ENCODE results near the gene MYOC.
"Not testable (repeated sequence)": the region's sequence is repeated elsewhere in the genome, so short reads cannot be mapped to it uniquely, and the experiment has no call there.

Gene MYOC

DNA sequence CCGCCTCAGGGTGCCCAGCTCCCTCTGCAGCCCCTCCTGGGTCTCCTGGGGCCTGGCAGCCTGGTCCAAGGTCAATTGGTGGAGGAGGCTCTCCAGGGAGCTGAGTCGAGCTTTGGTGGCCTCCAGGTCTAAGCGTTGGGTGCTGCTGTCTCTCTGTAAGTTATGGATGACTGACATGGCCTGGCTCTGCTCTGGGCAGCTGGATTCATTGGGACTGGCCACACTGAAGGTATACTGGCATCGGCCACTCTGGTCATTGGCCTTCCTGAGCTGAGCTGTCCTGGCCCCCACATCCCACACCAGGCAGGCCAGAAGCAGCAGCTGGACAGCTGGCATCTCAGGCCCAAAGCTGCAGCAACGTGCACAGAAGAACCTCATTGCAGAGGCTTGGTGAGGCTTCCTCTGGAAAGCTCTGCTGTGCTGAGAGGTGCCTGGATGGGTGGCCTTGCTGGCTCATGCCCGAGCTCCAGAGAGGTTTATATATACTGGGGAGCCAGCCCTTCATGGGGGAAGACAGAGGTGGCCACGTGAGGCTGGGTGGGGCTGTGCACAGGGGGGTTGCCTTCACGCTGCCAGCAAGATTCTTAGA is at the start of gene MYOC:
Gene MYOC (minus strand): TSS at position 455 of the 589 bp plus-strand sequence. CDS start 77 bp downstream, at position 378.
- no peak for DNase-seq (ENCODE audit: low read depth in 3 of 3)

DNA sequence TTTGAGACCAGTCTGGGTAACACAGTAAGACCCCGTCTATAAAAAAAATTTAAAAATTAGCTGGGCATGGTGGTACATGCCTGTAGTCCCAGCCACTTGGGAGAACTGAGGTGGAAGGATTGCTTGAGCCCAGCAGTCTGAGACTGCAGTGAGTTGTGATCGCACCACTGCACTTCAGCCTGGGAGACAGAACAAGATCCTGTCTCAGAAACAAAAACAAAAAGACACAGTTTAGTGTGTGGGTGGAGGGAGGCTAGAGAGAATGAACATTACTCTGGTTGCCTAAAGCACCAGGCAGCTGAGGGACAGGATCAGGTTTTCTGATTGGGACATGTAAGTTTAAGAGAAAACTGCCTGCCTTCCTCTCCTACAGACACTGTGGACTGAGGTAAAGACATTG is 47.0 kb upstream of the MYOC start:
- DNase-seq (ENCODE audit: low read depth in 3 of 3): no peak

DNA sequence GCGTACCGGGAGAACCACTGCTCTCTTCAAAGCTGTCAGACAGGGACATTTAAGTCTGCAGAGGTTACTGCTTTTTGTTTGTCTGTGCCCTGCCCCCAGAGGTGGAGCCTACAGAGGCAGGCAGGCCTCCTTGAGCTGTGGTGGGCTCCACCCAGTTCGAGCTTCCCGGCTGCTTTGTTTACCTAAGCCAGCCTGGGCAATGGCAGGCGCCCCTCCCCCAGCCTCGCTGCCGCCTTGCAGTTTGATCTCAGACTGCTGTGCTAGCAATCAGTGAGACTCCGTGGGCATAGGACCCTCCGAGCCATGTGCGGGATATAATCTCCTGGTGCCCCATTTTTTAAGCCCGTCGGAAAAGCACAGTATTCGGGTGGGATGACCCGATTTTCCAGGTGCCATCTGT is 43.3 kb upstream of the MYOC start:
- not testable (repeated sequence) for DNase-seq (ENCODE audit: low read depth in 3 of 3)

DNA sequence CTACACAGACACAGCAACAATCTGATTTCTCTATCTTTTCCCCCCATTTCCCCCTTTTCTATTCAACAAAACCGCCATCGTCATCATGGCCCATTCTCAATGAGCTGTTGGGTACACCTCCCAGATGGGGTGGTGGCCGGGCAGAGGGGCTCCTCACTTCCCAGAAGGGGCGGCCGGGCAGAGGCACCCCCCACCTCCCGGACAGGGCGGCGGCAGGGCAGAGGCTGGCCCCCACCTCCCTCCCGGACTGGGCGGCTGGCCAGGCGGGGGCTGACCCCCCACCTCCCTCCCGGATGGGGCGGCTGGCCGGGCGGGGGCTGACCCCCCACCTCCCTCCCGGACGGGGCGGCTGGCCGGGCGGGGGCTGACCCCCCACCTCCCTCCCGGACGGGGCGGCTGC is 41.1 kb upstream of the MYOC start:
- not testable (repeated sequence) for DNase-seq (ENCODE audit: low read depth in 3 of 3)

DNA sequence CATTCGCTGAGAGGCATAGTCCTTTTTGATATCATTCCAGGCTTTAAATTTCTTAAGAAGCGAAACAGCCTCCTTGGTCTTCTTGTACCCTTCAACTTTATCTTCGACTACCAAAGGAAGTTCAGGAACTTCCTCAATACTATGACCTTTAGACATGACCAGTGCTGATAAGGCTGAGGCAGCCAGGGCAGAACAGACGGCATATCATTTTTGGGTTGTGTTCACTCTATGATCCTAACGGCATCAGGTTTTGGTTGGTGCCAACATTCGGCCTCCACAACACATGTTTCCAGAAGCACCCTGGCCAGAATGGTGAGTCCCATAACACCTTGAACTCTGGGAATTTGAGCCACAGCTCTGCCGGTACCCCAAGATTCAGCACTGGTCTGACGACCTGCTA is 31.4 kb upstream of the MYOC start:
- no peak for DNase-seq (ENCODE audit: low read depth in 3 of 3)

DNA sequence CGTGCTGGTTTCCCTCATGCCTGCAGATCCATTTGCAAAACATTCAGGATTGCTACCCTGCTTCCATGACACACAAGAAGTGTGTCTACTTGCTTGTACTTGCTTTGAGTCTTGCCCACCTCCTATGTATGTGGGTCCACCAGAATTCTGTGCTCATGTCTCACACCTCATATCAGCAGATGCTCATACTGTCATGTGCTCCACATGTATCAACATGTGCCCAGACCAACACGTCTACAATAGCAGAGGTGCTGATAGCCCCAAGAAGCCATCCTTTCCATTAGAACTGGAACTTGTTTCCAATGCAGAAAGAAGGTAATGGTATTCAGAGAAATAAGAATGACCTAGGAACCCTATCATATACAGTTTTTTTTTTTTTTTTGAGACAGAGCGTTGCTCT is 27.9 kb upstream of the MYOC start:
- DNase-seq (ENCODE audit: low read depth in 3 of 3): no peak

DNA sequence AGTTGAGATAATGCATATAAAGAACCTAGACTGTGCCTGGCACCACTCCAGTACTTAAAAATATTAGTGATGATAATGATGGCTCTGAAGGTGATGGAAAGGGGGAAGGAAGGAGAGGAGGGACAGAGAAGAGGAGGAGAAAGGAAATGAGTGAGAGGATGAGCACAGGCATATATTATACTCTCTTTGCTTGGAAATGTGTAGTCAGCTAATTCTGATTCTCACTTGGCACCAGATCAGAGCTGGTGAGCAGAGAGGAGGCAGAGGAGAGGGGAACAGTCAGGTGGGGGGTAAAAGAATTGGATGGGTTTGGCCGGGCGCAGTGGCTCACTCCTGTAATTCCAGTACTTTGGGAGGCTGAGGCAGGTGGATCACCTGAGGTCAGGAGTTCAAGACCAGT is 24.3 kb upstream of the MYOC start:
- DNase-seq (ENCODE audit: low read depth in 3 of 3): no peak

DNA sequence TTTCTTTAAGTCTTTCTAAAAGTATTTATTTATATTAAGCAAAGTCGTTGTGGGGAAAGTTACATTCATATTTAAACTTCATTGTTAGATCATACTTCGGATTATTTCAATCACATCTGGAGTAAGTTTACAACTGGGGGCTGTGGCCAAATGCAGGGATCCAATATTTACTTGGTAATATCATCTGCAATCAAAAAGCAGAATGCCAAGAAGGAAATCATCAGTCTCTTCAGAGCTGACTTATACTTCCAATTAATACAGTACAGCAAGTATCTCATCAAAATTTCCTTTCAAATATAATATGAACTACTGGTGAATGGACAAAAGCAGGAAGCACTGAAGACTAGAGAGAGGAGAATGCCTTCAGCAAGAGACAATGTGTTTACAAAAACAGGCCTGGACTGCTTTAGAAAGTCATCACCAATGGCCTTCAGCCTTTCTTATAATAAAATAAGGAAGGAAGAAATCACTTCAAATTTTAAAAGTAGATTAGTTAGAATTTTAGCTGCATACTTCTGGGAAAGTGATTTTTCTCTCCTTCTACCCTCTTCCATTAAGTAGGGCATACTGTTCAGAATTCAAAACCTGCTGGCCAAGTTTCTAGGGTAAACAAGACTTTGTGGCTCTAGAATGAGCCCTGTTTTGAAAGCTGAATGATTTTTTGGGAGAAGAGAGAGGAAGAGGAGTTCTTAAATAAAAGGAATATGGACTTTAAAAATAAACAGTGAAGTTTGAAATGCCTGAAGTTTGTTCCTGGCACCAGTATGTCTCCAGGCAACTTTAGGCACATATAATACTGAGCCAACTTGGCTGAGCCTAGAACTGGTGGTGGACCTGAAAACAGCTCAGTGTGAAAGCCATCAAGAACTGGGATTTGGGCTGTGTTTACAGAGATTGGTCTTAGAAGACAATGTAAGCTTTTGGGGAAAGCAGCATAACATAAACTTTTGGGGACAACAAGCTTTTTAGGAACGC is 22.2 kb upstream of the MYOC start:
- no peak for DNase-seq (ENCODE audit: low read depth in 3 of 3)

DNA sequence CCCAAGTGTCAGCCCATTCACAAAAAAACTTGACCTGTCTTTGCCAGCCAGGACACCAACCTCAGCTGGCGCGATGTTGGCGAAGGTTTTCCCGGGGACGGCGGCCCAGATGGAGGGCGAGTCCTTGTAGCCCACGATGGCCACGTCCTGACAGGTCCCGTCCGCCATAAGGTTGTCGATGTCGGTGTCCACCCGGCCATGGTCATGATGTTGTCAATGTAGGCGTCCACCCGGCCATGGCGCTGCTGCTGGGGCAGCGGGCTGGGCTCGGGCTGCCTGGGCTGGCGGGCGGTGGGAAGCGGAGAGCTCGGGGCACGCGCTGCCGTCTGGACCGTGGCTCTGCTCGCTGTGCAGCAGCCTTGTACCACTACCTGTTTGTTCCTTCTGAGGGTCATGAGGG is 18.3 kb upstream of the MYOC start:
- DNase-seq (ENCODE audit: low read depth in 3 of 3): no peak

DNA sequence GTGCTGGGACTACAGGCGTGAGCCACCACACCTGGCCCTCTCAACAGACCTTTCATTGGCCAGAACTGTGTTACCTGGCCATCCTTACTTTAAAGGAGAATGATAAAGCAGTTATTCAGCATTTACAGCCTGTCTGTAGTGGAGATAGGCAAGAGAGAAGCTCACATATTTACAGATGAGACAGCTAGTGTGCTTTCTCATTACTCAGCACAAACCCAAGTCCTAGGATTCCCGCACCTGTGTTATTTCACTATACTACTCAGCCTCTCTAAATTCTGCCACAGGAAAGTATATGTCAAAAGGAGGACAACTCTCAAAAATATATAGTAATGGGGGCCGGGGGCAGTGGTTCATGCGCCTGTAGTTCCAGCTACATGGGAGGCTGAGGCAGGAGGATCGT is 15.9 kb upstream of the MYOC start:
- no peak for DNase-seq (ENCODE audit: low read depth in 3 of 3)

DNA sequence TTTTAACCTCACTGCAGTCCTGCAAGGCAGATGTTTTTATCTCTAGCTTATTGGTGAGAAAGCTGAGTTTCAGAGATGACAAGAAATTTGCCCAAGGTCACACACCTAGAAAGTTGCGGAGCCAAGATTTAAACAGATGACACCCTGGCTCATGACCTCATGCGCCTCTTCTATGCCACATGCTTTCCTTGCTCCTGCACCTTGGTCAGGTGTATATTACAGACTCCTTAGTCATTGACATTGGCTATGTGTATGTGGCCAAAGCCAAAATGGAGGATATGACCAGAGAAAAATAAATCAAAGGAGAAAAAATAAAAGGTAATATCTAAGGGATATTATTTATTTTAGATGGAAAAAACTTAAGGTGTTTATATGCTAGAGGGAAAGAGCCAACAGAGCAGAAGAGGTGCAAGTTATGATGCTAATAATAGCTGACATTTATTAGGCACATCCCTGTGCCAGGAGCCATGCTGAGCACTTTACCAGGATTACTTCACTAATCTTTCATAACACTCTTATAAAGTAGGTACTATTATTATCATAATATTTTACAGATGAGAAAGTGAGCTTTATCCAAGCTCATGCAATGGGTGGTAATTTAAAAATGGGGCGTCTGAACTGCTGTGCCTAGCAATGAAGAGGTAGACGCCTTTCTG is 13.8 kb upstream of the MYOC start:
- no peak for DNase-seq (ENCODE audit: low read depth in 3 of 3)

DNA sequence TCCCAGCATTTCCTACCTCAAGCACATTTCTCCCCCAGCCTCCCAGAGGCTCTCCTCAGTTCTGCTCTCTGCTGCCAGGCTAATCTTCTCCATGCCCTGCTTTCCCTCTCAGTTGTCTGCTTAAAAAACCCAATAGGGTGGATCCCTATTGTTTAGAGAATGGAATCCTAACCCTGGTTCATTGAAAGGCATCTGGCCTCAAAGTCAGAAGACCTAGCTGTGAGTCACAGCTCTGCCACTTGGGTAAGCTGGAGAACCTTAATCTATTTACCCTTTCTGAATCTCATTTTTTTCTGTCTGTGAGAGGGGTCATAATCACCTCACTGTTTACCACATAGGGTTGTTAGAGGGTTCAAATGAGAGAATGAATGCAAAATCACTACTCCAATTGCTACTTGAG is 12.5 kb upstream of the MYOC start:
- no peak for DNase-seq (ENCODE audit: low read depth in 3 of 3)

DNA sequence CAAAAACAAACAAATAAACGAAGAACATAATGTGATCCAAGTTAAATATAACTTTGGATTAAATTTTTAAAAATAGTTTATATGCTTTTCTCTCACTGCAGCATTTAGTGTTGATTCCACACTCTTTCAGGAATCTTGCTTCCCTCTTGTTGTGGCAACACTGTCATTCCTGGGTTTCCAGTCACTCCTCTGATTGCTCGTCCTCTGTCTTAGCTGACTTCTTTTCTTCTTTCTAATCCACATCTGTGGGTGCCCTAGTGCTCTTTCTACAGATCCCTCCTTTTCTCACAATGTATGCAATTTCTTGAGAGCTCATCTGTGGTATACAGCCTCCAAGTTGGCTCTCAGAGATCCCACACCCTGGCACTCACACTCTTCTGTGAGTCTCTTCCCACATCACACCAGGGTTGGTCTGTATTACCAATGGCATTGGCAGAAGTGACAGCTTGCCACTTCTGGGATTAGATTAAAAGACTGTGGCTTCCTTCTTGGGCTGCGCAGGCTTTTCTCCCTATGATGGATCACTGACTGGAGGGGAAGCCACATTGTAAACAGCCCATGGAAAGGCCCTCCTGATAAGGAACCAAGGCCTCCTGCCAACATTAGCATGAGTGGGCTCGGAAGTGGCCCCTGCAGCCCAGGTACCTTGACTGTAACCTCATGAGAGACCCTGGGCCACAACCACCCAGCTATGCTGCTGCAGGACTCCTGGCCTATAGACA is 11.5 kb upstream of the MYOC start:
- DNase-seq (ENCODE audit: low read depth in 3 of 3): no peak

DNA sequence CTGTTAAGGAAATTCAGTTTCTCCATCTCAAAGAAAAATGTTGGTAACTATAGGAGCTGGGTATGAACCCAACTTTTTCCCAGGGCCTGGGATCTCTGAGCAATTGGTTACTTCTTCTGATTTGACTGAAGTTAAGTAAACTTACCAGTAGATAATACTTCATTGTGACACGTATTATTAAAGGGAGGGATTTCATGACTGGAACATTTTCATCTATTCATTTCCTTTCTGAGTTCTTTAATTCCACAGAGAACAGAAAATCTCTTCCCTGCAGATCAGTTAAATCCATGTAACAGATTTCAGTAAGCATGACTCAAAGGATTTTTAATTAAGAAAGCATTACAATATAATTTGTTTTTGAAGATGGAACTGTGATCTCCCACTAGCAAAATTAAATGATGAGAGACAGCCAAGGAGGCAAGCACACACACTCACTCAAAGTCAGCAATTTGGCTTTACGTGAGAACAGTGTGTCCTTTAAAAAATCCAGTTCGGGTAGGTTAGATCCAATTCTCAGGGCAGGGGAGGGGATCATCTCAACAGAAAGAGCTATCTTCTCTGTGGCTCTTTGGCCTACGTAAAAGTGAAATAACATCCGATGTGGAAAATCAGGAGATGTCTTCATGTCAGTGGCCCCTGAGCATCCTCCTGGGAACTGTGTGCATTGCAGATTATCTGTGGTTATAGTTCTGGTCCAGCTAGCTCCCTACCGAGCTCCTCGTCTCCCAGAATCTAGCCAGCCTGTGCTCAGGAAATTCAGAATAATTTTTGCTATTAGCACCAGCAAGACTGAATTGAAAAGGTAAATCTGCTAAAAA is 10.8 kb upstream of the MYOC start:
- DNase-seq (ENCODE audit: low read depth in 3 of 3): no peak

DNA sequence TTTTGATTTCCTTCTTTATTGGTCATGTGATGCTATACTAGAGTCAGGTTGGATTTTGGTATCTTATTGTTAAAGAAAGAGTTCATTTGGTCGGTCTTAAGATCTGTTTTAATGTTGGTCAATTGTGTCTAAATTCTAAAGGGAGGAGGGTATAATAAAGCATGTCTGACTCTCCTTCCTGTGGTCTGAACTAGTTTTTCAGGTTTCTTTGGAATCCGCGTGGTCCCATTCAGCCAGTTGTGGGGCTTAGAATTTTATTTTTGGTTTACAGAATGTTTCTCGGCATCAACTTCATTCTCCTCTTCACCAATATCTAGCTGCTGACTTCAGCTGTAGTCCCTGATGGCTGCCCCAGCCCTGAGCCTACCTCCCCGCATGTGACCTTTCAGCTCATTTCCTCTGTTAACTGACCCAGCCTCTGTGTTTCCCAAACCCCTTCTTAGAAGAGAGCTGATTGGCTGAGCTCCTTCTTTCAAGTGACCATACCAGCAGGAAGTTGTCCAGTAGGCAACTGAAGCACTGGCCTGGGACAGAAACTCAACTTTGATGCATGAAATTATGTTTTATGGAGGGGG is 8.7 kb upstream of the MYOC start:
- DNase-seq (ENCODE audit: low read depth in 3 of 3): no peak

DNA sequence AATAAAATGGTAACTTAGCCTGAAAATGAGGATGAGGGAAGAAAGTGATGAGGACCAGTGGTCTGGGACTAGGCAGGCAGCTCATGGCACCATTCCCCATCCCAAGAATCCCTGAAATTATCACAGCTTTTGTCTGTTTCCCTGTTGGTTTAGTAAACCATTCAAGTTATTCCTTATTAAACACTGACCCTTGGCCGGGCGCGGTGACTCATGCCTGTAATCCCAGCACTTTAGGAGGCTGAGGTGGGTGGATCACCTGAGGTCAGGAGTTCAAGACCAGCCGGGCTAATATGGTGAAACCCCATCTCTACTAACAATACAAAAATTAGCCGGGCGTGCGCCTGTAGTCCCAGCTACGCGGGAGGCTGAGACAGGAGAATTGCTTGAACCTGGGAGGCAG is 3.7 kb upstream of the MYOC start:
- not testable (repeated sequence) for DNase-seq (ENCODE audit: low read depth in 3 of 3)

DNA sequence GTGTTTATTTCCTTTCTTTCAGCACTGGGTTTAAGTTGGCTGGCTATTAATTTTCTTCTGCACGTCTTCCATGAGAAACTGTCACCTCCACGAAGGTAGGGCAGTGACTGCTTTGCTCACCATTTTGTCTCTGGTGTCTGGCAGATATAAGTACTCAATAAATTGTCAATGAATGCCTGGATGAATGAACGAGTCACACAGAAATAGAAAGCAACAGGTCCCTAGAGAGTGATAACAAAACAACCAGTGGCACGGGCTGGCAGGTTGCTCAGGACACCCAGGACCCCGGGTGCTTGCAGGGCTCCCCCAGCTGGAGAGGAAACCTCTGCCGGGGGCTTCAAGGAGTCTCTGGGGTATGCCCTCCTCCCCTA is 3.2 kb upstream of the MYOC start:
- DNase-seq (ENCODE audit: low read depth in 3 of 3): no peak

DNA sequence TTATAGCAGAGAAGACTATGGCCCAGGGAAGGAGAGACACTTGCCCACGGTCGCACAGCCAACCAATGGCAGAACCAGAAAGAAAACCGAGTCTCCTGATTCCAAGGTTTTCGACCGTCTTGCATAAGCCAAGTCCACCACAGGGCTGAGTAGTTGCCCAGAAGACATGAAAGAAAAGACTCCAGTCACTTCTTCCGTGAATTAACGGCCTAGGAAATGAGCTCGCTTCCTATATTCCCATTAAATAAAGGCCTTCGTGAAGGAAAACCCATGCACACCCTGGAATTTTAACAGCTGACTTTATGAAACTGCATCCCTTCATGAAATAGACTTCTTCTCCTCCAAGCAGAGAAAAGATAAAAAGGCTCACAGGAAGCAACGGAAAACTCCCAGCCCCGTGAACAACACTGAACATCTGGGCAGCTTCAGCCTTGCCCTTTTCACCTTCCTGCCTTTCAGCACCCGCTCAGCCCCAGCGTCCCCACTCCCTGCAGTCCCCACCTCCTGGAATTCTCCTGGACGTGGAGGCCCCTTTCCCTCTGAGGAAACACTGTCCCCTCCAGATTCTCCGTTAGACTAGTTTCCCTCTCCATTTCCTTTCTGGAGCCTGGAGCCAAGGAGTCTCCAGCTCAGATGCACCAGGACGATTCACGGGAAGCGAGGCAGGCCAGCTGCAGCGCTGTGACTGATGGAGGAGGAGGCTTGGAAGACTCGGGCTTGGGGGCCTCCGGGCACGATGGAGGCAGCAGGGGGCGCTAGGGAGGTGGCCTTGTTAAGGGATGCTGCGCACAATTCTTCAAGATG is 2.7 kb upstream of the MYOC start:
- peak; percentile 35 to 78 (median 52) for DNase-seq (ENCODE audit: low read depth in 3 of 3)

DNA sequence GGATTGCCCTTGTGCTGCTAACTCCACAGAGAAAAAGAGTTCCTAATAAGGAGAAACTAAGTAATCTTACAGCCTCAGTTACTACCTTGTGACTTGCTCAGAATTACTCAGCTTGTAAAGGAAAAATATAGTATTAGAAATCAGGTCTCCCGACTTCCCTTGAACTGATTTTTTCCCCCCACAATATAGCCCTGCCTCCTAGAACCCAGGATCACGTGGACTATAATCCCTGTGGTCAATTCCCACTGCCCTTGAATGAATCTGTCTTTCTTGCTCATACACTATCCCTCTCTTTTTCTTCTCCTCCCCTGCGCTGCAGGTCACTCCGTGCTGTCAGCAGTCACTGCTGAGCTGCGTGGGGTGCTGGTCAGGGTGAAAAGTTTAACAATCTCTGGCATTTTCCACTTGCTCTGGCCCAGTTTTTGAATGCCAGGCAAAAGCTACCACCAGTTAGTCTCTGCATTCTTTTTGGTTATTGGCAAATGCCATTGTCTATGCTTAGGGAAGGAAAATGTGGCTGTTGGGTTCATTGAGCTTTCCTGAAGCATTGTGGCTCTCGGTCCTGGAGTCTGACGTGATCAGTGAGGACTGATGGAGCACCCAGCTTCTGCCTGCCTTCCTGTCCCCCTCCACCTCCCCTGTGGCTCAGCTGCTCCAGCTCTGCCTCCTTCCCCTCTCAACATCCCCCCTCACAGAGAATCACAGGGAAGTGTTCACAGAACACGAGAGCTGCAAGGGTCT is 1.9 kb upstream of the MYOC start:
- no peak for DNase-seq (ENCODE audit: low read depth in 3 of 3)
